Ishikawa (cell line): ENCODE measurements around the gene EIPR1.

Source experiments
- CEBPB ChIP-seq: IDR thresholded peaks from 2 replicates; pipeline ENCODE4 v1.6.1; 2012
- CREB1 ChIP-seq: IDR thresholded peaks from 2 replicates; pipeline ENCODE4 v1.6.1; 2012; ENCODE audit warnings: low read depth
- EGR1 ChIP-seq: IDR thresholded peaks from 2 replicates; pipeline ENCODE4 v1.6.1; 2012
- EP300 ChIP-seq: IDR thresholded peaks from 2 replicates; pipeline ENCODE4 v1.6.1; 2012; ENCODE audit warnings: borderline replicate concordance
- FOXM1 ChIP-seq: IDR thresholded peaks from 2 replicates; pipeline ENCODE4 v1.6.1; 2012; ENCODE audit warnings: low read depth, borderline replicate concordance
- NFIC ChIP-seq: IDR thresholded peaks from 2 replicates; pipeline ENCODE4 v1.6.1; 2012
- RAD21 ChIP-seq: IDR thresholded peaks from 2 replicates; pipeline ENCODE4 v1.6.1; 2012; ENCODE audit warnings: low read depth
- TAF1 ChIP-seq: IDR thresholded peaks from 2 replicates; pipeline ENCODE4 v1.6.1; 2012; ENCODE audit warnings: low read depth, mild to moderate bottlenecking
- TCF12 ChIP-seq: IDR thresholded peaks from 2 replicates; pipeline ENCODE4 v1.6.1; 2012; ENCODE audit warnings: low read depth
- TEAD4 ChIP-seq: IDR thresholded peaks from 2 replicates; pipeline ENCODE4 v1.6.1; 2012
- YY1 ChIP-seq: IDR thresholded peaks from 2 replicates; pipeline ENCODE4 v1.6.1; 2012; ENCODE audit warnings: low read depth
- ZBTB7A ChIP-seq: IDR thresholded peaks from 2 replicates; pipeline ENCODE4 v1.6.1; 2012; ENCODE audit warnings: low read depth
- TF ChIP-seq, protein P1 (sequence below): IDR thresholded peaks from 2 replicates; pipeline ENCODE4 v1.6.1; 2012
- TF ChIP-seq, protein P2 (sequence below): IDR thresholded peaks from 2 replicates; pipeline ENCODE4 v1.6.1; 2012
- TF ChIP-seq, protein P3 (sequence below): IDR thresholded peaks from 2 replicates; pipeline ENCODE4 v1.6.1; 2012; ENCODE audit warnings: low read depth, mild to moderate bottlenecking

EIPR1 gene

DNA sequence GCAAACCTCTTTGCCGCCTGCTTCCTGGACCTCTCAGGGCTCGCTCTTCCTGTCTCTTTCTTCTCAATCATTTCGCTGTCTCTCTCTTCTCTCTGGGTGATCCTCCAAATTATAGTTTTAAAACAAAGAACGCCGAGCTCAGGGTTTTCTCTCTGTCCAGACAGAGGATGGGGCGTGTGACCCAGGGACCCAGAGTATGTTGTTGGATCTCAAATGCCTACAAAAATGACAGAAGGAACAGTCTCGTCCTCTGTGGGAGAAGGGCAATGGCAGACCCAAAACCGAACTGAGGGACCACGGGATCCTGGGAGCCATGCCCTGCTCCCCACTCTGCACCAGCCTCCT lies 88.5 kb downstream of the EIPR1 start:
- TF ChIP-seq, protein P1, sequence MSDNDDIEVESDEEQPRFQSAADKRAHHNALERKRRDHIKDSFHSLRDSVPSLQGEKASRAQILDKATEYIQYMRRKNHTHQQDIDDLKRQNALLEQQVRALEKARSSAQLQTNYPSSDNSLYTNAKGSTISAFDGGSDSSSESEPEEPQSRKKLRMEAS, result no peak
- TF ChIP-seq EP300 (no peak), RAD21 (no peak), EGR1 (no peak), TEAD4 (no peak), TAF1 (no peak)
- TF ChIP-seq, protein P2, sequence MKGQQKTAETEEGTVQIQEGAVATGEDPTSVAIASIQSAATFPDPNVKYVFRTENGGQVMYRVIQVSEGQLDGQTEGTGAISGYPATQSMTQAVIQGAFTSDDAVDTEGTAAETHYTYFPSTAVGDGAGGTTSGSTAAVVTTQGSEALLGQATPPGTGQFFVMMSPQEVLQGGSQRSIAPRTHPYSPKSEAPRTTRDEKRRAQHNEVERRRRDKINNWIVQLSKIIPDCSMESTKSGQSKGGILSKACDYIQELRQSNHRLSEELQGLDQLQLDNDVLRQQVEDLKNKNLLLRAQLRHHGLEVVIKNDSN, result no peak

DNA sequence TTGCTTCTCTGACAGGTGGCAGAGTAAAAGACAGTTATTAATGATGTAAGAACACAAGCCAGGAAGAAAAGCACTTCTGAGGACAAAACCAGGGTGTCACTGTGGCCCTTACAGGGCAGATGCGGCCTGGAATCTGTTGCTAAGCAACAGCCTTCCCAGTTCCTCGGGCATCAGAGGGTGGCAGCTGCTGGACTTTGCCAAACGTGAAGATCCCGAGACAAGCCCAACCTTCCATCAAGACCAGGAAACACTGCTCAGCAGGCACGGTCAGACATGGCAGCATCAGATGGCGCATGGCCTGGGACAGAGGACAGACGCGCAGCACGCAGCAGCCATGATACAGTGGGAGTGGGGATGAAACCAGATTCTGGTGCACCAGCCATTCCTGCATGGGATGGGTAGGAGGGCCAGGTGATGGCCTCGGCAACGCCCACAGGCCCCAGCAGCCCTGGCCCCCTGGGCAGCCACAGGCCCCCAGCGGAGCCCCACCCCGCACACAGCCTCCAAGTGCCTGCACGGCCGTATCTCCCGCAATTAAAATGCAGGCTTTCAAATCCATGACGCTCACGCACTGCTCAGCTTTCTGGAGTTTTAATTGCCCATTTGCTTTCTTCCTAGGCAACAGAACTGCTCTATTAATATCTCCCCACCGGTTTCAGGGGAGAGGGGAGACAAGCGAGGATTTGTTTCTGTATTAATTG lies 89.0 kb downstream of the EIPR1 start:
- TF ChIP-seq, protein P2, result no peak
- TF ChIP-seq YY1 (no peak), TEAD4 (no peak), CREB1 (no peak), FOXM1 (no peak), EGR1 (no peak), NFIC (no peak), EP300 (no peak), TAF1 (no peak), CEBPB (no peak), RAD21 (no peak), ZBTB7A (no peak), TCF12 (no peak)
- TF ChIP-seq, protein P1, result no peak
- TF ChIP-seq, protein P3, sequence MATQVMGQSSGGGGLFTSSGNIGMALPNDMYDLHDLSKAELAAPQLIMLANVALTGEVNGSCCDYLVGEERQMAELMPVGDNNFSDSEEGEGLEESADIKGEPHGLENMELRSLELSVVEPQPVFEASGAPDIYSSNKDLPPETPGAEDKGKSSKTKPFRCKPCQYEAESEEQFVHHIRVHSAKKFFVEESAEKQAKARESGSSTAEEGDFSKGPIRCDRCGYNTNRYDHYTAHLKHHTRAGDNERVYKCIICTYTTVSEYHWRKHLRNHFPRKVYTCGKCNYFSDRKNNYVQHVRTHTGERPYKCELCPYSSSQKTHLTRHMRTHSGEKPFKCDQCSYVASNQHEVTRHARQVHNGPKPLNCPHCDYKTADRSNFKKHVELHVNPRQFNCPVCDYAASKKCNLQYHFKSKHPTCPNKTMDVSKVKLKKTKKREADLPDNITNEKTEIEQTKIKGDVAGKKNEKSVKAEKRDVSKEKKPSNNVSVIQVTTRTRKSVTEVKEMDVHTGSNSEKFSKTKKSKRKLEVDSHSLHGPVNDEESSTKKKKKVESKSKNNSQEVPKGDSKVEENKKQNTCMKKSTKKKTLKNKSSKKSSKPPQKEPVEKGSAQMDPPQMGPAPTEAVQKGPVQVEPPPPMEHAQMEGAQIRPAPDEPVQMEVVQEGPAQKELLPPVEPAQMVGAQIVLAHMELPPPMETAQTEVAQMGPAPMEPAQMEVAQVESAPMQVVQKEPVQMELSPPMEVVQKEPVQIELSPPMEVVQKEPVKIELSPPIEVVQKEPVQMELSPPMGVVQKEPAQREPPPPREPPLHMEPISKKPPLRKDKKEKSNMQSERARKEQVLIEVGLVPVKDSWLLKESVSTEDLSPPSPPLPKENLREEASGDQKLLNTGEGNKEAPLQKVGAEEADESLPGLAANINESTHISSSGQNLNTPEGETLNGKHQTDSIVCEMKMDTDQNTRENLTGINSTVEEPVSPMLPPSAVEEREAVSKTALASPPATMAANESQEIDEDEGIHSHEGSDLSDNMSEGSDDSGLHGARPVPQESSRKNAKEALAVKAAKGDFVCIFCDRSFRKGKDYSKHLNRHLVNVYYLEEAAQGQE, result no peak

DNA sequence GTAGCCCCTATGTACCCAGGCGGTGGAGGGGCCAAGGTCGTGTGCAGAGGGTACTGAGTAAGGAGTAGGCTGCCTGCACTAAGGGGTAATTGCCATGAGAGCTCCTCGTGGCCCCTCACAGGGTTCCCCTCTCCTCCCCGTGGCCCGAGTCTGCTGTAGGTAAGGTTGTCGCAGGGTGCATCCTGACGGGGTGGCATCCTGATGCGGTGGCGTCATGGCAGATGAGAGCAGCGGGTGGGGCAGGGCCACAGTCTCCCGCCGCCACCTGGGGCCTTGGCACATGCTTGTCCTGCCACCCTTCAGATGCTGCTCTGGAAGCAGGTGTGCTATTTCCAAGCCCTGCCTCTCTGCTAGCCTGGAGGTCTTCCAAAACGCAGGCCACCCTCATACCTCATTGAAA lies 89.7 kb downstream of the EIPR1 start:
- TF ChIP-seq CEBPB (no peak), YY1 (no peak), ZBTB7A (no peak), NFIC (no peak), TEAD4 (no peak), TAF1 (no peak), CREB1 (no peak), RAD21 (no peak)
- TF ChIP-seq, protein P1, result no peak

DNA sequence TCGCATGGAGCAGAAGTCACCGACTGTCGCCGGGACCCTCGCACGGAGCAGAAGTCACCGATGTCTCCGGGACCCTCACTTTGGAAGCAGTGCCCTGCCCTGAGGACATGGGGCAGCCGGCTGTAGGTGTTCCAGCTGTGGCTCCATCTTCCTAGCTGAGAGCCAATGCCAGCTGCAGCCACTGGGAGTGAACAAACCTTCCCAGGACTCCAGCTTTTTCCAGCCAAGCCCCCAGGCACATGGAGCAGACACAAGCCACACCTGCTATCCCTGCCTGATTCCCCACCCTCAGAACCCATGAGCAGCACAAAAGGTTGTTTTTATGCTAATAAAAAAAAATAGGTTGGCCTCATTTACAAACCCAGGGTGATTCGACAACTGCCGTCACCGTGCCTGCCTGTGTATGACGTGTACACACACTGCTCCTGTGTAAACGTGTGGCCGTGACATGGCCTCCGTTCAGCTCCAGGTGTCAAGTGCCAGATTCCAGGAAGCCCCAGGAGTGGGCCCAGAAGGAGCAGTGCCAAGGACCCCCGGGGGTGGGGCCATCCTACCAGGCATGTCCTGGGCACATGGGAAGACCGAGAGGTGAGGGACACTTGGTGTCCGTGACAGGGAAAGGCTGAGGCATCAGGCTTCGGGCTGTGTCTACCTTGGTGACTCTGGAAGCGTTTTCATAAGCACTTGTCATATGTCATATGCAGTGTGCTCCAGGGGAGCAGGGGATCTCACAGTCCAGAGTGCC lies 91.5 kb downstream of the EIPR1 start:
- TF ChIP-seq, protein P2, result no peak
- TF ChIP-seq YY1, result no peak
- no peak for TF ChIP-seq TEAD4
- TF ChIP-seq, protein P3, result no peak
